OCI-LY7 (cell line): ENCODE results near the gene SLF1.

Experiments used
- CTCF ChIP-seq: fragments of 200-600 bp; sonication (generic); conservative IDR thresholded peaks from 2 replicates; pipeline ENCODE4 v1.5.1; 2014; ENCODE audit warnings: mild to moderate bottlenecking, antibody characterized with exemption, low read length, moderate library complexity, mixed read lengths
- EZH2phosphoT487 ChIP-seq: fragments of 200-600 bp; sonication (generic); IDR thresholded peaks from 2 replicates; pipeline ENCODE4 v1.6.1; 2018; ENCODE audit warnings: low read depth, borderline replicate concordance, mild to moderate bottlenecking, mixed run types, antibody characterized with exemption, low read length, moderate library complexity, mixed read lengths

- TF ChIP-seq EZH2phosphoT487 (no peak), CTCF (no peak)
Measured at GRCh38 chr5:94640176-94640575, 21.7 kb downstream of the SLF1 start.
